Prostate gland (tissue), 2 donors: ENCODE results near the gene PTPRM.

Experiments used
- CTCF ChIP-seq, 4 experiments: fragments of 200-600 bp in 2 of 4; fragments of 450-650 bp in 2 of 4; sonication (generic) in 2 of 4; IDR thresholded peaks; 1 replicate in 3 of 4; 2 replicates in 1 of 4; pipeline ENCODE4 v1.5.1; 2016 to 2019; ENCODE audit warnings: antibody characterized with exemption in 4 of 4, mild to moderate bottlenecking in 2 of 4, moderate library complexity in 2 of 4
- POLR2AphosphoS5 ChIP-seq: sonication (generic); formaldehyde crosslinking; IDR thresholded peaks from one replicate; pipeline ENCODE4 v1.6.1; 2017; ENCODE audit warnings: antibody characterized with exemption

GRCh38 chr18:8006979-8007378 is 439.9 kb downstream of the PTPRM start:
- no peak for TF ChIP-seq CTCF (IDR thresholded peaks at IDR 0.05)
- no peak for TF ChIP-seq POLR2AphosphoS5
